ACHN (cell line): ENCODE results near the gene PPP1R3C.

Source experiments
- DNase-seq: peaks from one replicate; pipeline ENCODE4 v3.0.0-alpha.2; 2015
- in situ Hi-C: cut with HindIII; loops from 2 replicates; pipeline ENCODE4 v1.10.0; 2017; ENCODE audit warnings: low sequenced_read_pairs, low pct_ligation_motif_present, low pct_unique_long_range_greater_than_20kb

The PPP1R3C gene

DNA sequence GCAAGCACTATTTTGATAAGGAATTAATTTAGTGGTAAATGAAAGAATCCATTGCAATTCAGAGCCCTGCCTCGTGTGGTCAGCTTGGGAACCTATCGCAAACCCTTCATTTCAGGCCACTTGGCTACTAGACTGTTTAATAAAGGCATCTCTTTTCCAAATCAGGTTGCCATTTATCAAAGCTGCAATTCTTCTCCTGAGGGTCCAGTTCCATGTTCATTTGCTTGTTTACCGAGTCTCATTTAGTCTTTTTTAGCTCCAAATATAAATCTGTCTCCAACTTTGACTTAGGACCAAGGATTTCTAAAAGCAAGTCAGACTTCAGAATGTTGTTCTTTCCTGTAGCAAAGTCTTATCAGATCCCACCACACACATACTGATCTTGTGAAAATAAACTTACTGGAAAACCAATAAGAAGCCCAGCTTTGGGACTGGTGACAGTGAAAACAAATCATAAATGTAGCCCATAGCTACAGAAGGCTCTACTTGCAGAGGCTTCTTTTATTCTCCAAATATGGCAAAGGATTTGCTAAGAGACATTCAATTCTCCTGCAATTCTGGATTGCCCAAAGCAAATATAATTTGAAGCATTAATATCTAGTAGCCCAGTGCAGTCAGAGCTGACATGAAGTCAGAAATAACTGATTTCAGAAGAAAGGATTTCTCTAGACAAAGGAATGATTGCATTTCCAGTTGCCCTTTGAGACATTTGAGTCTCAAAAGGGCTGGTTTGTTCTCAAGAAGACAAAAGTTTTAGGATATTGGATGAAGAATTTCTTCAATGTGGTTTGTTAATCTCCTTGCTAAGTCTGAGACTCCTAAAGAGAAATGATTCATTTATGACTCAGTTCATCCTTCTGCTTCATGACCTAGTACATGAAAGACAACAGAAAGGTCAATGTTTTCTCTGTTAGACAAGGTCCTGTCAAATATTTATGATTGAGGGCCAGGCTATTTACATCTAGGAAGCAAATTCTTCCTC, 28.0 kb downstream of the PPP1R3C start:
- in situ Hi-C loops: no loop called here

GRCh38 chr10:91603931-91604331, 28.9 kb downstream of the PPP1R3C start:
- in situ Hi-C loops: no loop called here
- peak; percentile 57 for DNase-seq

More for the DNA sequence above, 28.0 kb downstream of the PPP1R3C start:
- DNase-seq: no peak

- in situ Hi-C loops: no loop called here
- DNase-seq: no peak
Observed at GRCh38 chr10:91602868-91603568, 29.9 kb downstream of the PPP1R3C start.

DNA sequence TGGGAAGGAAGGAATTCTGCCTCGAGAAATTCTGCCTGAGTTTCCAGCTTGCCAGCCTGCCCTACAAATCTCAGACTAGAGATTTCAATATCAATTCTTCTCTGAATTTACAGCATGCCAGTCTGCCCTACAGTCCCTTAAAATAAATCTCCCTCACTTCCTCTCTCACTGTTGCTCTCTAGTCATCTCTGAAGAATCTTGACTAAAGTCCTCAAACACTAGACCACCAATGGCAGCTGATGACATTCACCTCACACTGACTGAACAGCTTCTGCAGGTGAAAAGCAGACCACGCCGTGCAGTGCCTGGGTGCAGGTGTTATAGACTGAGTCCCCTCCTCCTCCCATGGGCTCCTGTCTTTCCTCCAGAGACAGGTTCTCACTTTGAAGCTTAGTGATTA, 30.4 kb downstream of the PPP1R3C start:
- in situ Hi-C loops: no loop called here
- no peak for DNase-seq

- no peak for DNase-seq
- in situ Hi-C loops: no loop called here
Observed at GRCh38 chr10:91601212-91601611, 31.7 kb downstream of the PPP1R3C start.

DNA sequence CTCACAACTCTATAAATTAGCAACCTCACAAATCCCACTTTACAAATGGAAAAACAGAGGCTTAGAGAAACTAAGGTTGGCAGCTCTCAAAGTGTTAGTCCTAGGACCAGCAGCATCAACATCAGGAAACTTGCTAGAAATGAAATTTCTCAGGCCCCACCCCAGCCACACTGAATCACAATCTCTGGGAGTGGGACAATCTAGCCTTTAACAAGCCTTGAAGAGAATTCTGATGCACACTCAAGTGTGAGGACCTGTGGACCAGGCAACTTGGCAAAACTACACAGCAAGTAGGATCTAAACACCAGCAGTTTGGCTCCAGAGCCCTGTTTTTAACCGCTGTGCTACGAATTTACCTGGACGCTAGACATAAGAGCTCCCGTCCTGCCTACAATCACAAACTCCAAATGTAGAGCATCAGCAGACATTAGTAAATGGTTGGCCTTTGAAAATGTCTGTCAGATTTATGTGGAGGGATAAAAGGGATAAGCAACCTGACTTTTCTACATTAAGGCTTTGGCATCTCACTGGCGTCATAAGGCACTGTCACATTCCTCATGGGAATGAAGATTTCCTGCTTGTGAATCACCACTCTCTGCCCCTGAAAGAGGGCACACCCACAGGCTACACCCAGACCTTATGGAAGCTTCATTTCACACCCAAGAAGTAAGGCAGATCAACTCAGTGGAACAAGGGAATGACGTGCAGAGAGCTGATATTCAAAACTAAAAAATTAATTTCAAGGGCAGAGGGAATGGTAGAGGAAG, 34.5 kb downstream of the PPP1R3C start:
- in situ Hi-C loops: no loop called here

GRCh38 chr10:91597197-91597881, 35.5 kb downstream of the PPP1R3C start:
- in situ Hi-C loops: no loop called here
- DNase-seq: peak; percentile 24

More for the DNA sequence above, 34.5 kb downstream of the PPP1R3C start:
- peak; percentile 72 for DNase-seq

DNA sequence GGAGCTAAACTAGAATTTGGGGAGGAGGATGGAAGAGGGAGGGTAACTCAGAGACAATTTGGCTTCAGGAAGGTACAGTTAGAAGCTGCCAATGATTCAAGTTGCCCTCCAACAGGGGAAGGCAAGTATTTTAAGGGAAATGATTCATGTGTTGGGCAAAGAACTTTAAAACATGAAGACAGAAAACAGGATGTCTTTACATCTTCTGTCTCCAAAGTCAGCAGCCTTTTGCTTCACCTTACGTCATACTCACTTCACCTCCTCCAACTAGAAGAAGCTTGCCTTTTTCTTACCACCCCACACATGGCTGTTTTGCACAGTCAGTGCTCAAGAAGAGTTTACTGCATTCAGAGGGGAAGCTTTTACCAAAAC, 36.1 kb downstream of the PPP1R3C start:
- DNase-seq: no peak
- in situ Hi-C loops: no loop called here

- no peak for DNase-seq
- in situ Hi-C loops: no loop called here
Observed at GRCh38 chr10:91593834-91594233, 39.0 kb downstream of the PPP1R3C start.

GRCh38 chr10:91593366-91593765, 39.5 kb downstream of the PPP1R3C start:
- in situ Hi-C loops: no loop called here
- DNase-seq: no peak

DNA sequence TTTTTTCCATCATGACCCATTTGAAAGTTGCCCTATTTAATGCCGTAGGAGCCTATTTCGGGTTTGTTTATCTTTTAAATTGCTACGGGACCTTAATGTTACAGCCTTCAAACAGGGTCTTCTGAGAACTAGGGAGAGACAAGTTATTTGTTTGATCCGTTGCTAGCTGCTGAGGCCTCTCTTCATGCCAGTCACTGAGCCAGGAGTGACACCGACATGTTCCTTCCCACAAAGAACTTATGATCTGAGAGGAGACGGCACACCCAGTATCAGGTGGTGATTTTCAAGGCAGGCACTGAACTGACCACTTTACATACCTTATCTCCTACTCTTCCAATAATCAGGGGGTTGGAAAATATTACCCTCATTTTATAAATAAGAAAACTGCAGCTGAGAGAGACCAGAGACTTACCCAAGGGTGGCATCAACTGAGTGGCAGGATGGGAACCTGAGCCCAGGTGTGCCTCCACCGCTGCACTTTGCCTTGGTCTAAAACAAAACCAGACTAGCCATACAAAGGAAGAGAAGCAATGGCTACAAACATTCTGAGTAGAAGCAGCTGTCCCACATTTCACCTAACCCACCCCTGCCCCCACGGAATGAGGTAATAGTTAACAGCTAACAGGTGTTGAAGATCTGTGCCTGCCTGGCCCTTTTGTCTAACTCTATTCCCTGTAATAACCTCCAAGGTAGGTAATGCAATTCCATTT, 40.5 kb downstream of the PPP1R3C start:
- no peak for DNase-seq
- in situ Hi-C loops: no loop called here

- in situ Hi-C loops: no loop called here
Observed at GRCh38 chr10:91591797-91592174, 41.1 kb downstream of the PPP1R3C start.

GRCh38 chr10:91590904-91591796, 41.7 kb downstream of the PPP1R3C start:
- no peak for DNase-seq
- in situ Hi-C loops: no loop called here

More at GRCh38 chr10:91591797-91592174, 41.1 kb downstream of the PPP1R3C start:
- no peak for DNase-seq

- in situ Hi-C loops: no loop called here
- DNase-seq: no peak
Observed at GRCh38 chr10:91590142-91590903, 42.5 kb downstream of the PPP1R3C start.

DNA sequence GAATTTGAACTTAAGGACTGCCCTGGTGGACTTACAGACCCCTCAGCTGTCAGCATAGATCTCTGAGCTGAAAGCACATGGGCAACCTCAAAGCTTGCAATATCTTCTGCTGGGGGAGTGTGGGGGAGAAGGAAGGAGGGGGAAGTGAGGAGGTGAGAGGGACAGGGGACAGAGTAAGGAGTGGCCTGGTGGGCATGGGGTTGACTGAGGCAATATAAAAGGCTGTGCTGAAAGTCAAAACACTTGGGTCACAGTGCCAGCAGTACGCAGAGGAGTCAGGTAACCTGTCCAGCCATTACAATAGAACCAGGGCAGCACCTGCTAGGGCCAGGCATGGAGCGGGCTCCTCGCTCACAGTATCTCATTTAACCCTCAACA, 43.2 kb downstream of the PPP1R3C start:
- DNase-seq: no peak

GRCh38 chr10:91589015-91589657, 43.7 kb downstream of the PPP1R3C start:
- in situ Hi-C loops: no loop called here
- DNase-seq: no peak

More for the DNA sequence above, 43.2 kb downstream of the PPP1R3C start:
- in situ Hi-C loops: no loop called here
